Measurements from ENCODE around the gene PLEKHM1. TPM values are rescaled to one million over a fixed set of nuclear protein-coding genes. Genes with fewer than 3 reads are reported as not detected.

Gene PLEKHM1
- total RNA-seq, 1 experiment from 2014 or later = 28.5 TPM

- Histone ChIP-seq H3K4me3 (ENCODE audit: low read depth in 2 of 2, low read length in 2 of 2) (peak overlapping the region in 1 of 2 experiments; percentile 39; a peak in 2 of 4 replicates), H3K36me3 (ENCODE audit: control insufficient read depth, insufficient read depth, low read length) (no peaks in the 10 kb centered on the region; the same call in 1 of the 2 replicates), H3K4me1 (ENCODE audit: control insufficient read depth, insufficient read depth, low read length) (no peaks in the 10 kb centered on the region), H3K27ac (ENCODE audit: low read length) (no peak overlapping the region), H3K27me3 (ENCODE audit: control insufficient read depth, insufficient read depth, low read length) (no peaks in the 10 kb centered on the region), H3K9me3 (ENCODE audit: control insufficient read depth, insufficient read depth, low read depth, low read length) (no peaks in the 10 kb centered on the region)
- intact Hi-C loops (cut with micrococcal nuclease; ENCODE audit: unreplicated experiment) (no loop called here), in situ Hi-C loops (cut with HindIII; ENCODE audit: low pct_unique_long_range_greater_than_20kb, low sequenced_read_pairs) (no loop called here)
- ATAC-seq (no peak), DNase-seq (ENCODE audit: low read depth, low spot score) (no peak)
- CTCF ChIA-PET = interaction anchor here (0.6 kb wide), 1 partner anchor 20 kb away, joined by 6 read pairs; no protein-coding TSS in a partner anchor
- no peak for TF ChIP-seq TCF7L2 (IDR thresholded peaks at IDR 0.05; ENCODE audit: low read depth, low read length)
- TF ChIP-seq REST (IDR thresholded peaks at IDR 0.05; ENCODE audit: insufficient read depth in 1 of 2, low read depth in 2 of 2, low read length in 1 of 2) = no peak
- TF ChIP-seq SIN3A (IDR thresholded peaks at IDR 0.05; ENCODE audit: borderline replicate concordance, insufficient read depth, low read depth, low read length) = no peak
- TF ChIP-seq CTCF (IDR thresholded peaks at IDR 0.05) = no peak
- TF ChIP-seq POLR2AphosphoS5 (IDR thresholded peaks at IDR 0.05; ENCODE audit: low read depth, low read length) = no peak
- POLR2A ChIA-PET = no interaction called here
- no TSS peak for BruUV-seq (replicated peaks)
Observed at GRCh38 chr17:45433159-45433535, 57.4 kb downstream of the PLEKHM1 start.

DNA sequence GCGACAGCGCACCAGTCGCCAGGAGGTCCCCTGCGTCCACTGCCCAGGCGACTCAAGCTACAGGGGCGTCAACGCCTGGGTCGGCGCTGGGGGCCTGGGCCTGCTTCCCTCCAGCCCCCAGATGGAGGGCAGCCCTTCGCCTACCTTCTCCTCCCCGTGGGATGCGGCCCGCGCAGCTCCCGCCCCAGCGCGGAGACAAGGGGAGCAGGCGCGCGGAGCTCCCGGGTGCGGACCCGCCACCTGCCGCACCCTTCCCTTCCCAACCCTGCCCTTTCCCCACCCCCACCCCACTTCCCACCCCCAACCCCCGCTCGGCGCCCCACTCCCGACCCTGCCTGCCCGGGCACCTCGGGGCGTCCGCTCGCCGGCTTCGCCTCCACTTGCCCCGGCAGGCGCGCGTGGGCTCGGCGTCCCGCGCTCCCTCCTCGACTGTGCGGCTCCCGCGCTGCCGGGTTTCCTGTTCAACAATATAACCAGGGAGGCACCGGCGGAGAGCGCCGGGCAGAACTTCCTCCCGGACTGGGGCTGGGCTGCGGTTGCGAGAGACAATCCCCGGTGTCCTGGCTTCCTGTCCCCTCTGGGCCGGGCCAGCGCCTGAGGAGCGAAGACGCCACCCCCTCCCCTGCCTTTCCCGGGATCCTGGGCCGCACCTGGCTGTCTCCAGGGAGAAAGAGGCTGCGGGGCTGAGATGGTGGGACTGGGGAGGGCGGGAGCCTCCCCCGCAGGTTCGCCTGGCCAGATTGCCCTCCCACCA lies 57.9 kb downstream of the PLEKHM1 start, which contains the start of gene ARHGAP27:
Gene ARHGAP27 (minus strand): TSS at position 466 of the 754 bp plus-strand sequence. CDS start 2,591 bp downstream, outside the sequence.
- TF ChIP-seq TCF7L2 (IDR thresholded peaks at IDR 0.05; ENCODE audit: low read depth, low read length) = no peak
- TF ChIP-seq CTCF (IDR thresholded peaks at IDR 0.05) = no peak
- no peak for TF ChIP-seq REST (IDR thresholded peaks at IDR 0.05; ENCODE audit: insufficient read depth in 1 of 2, low read depth in 2 of 2, low read length in 1 of 2)
- no peak for TF ChIP-seq POLR2AphosphoS5 (IDR thresholded peaks at IDR 0.05; ENCODE audit: low read depth, low read length)
- no peak for TF ChIP-seq SIN3A (IDR thresholded peaks at IDR 0.05; ENCODE audit: borderline replicate concordance, insufficient read depth, low read depth, low read length)
- Histone ChIP-seq H3K9me3 (ENCODE audit: control insufficient read depth, insufficient read depth, low read depth, low read length) (no peaks in the 10 kb centered on the region), H3K36me3 (ENCODE audit: control insufficient read depth, insufficient read depth, low read length) (no peaks in the 10 kb centered on the region; the same call in 1 of the 2 replicates), H3K27ac (ENCODE audit: low read length) (peak within 1 kb of the TSS; percentile 39; the same call in 1 of the 2 replicates), H3K4me3 (ENCODE audit: low read depth in 2 of 2, low read length in 2 of 2) (peak within 1 kb of the TSS; percentile 56 to 67), H3K27me3 (ENCODE audit: control insufficient read depth, insufficient read depth, low read length) (no peaks in the 10 kb centered on the region), H3K4me1 (ENCODE audit: control insufficient read depth, insufficient read depth, low read length) (no peaks in the 10 kb centered on the region)
- POLR2A ChIA-PET = no interaction called here
- intact Hi-C loops (cut with micrococcal nuclease; ENCODE audit: unreplicated experiment) (no loop called here), in situ Hi-C loops (cut with HindIII; ENCODE audit: low pct_unique_long_range_greater_than_20kb, low sequenced_read_pairs) (no loop called here)
- BruUV-seq (replicated peaks) = no TSS peak
- no peak for DNase-seq (ENCODE audit: low read depth, low spot score)
- peak; percentile 11; the same call in 1 of the 2 replicates for ATAC-seq
- CTCF ChIA-PET = no interaction called here

Data from Panc1 (cell line).